GM18498 (cell line): ENCODE measurements around the gene ATP10A.

Source experiments
- ATAC-seq: cut with Tn5 transposase; IDR thresholded peaks from one replicate; pipeline ENCODE4 v1.9.1; 2021; ENCODE audit warnings: mild to moderate bottlenecking, moderate library complexity; ENCODE audit not compliant: unreplicated experiment

ATP10A gene

DNA sequence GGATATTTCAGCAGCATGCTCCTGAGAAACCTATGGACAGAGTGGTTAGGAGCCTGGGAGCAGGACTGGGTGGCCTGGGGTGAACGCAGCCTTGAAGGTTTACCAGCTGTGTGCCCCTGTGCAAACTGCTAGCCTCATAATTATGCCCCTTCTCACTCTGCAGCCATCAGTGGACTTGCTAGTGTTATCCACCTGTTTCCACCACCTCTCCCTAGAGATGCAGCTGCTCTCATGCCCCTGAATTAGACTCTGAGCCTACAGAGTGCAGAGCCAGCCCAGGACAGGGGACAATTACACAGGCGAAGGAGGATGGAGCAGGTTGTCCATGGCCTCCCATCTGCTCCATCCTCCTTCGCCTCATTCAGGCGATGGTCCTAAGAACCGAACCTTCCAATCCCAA is 175.9 kb downstream of the ATP10A start:
- ATAC-seq = no peak

GRCh38 chr15:25686780-25687179 is 176.3 kb downstream of the ATP10A start:
- no peak for ATAC-seq

- ATAC-seq = no peak
Observed at GRCh38 chr15:25684521-25685431, 178.4 kb downstream of the ATP10A start.

DNA sequence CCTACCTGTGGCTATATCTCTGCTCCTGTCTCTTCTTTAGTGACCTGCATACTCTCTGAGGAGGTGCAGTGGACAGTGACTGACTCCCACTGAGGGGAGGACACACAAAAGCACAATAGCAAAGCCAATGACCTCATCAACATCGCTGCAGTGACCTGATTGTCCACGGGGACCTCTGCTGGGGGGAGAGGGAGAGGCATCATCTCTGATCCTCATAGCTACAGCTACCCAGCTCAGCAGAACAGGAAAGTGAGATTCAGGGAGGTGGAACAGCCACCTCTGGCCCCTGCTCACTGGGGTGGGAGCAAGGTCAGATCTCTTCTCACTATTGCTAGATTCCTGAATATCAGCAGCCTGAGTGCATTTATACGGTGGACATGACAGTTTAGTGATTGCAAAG is 179.2 kb downstream of the ATP10A start:
- ATAC-seq = no peak

DNA sequence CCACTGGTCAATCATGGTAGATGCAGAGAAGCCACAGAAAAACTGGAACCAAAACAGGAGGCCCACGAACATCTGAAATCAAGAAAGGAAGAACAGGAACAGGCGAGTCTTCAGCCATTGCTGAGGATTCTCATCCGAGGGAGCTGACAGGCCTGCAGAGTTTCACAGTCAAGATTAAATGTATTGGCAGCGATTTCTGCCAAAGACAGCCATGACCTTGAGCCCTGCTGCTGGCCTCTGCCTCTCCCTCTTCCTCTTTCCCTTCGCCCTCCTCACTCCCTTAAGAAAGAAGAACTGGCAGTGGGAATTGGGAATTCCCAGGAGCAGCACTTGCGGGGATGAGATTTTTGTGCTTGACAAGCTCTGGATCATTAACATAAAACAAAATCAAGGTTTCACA is 179.7 kb downstream of the ATP10A start:
- ATAC-seq = no peak

- no peak for ATAC-seq
Observed at GRCh38 chr15:25682340-25682739, 180.8 kb downstream of the ATP10A start.

- ATAC-seq = no peak
Observed at GRCh38 chr15:25680686-25681025, 182.5 kb downstream of the ATP10A start.

- no peak for ATAC-seq
Observed at GRCh38 chr15:25679964-25680685, 183.0 kb downstream of the ATP10A start.

DNA sequence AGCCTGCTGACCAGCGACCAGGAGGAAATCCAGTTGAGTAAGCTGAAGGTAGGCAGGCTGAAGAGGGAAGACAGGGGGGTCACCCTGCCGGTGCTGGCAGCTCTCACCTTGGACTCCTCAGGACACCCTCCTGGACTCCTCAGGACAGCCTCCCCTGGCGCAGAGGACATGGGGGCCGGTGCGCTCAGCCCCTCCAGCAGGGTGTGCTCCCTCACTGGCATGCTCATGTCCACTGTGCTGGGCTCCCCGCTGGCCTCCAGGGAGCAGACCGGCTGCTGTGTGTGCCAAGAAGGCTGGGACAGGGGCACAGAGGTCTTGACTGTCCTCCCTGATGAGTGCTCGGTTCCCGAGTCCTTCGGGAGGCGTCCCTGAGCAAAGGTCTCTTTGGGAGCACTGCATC is 183.6 kb downstream of the ATP10A start:
- ATAC-seq = no peak

- no peak for ATAC-seq
Observed at GRCh38 chr15:25678500-25678855, 184.6 kb downstream of the ATP10A start.

DNA sequence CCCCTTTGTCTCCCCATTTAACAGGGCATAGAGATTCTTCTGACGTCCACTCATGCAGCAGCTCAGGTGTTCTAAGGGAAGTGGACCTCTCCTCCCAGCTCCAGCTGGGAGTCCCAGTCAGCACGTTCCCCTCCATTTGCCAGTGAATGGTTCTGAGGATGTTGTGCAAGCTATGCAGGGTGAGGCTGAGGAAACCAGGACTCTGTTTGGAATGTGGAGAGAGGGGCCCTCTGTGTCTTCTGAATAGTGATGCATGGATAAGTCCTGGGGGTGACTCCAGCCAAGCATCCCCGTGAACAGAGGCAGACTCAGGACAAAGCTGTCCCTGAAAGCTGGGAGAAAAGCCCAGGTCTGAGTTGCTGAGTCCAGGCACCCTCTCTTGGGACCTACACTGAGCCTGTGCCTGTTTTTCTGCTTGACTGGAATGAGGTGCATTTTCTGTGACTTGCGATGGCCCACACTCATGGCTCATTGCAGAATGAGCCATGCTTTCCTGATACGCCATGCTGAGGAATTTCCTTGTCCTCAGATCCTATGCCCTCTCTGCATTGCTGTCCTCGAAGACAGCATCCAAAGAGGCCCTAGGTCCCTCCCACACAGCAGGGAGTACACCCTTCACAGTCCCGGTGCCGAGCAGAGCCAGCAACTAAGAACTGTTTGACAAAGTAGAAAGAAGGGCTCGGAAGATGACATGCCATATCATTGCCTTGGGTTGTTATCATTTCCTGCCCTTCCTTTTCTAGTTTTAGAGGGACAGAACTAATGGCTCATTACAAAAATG is 185.2 kb downstream of the ATP10A start:
- no peak for ATAC-seq

DNA sequence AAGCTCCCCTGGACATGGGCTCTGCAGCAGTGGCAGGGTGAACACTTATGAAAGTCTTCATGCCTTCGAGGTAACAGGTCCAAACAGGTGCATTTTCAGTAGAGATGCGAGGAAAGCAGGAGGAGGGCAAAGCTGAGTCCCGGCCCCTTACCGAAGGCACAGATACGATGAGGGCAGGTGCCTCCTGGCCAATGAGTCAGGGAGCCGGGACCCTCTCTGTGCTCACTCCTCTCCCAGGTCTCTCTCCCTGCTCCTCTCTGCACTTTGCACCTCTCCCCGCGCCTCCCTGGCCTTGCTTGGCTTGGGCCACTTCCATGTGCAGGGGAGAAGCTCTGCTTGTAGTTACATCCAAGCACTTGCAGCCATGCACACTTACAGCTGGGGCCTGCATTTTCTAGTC is 187.1 kb downstream of the ATP10A start:
- ATAC-seq = no peak

- ATAC-seq = no peak
Observed at GRCh38 chr15:25675396-25675795, 187.7 kb downstream of the ATP10A start.

GRCh38 chr15:25674913-25675312 is 188.2 kb downstream of the ATP10A start:
- ATAC-seq = no peak

DNA sequence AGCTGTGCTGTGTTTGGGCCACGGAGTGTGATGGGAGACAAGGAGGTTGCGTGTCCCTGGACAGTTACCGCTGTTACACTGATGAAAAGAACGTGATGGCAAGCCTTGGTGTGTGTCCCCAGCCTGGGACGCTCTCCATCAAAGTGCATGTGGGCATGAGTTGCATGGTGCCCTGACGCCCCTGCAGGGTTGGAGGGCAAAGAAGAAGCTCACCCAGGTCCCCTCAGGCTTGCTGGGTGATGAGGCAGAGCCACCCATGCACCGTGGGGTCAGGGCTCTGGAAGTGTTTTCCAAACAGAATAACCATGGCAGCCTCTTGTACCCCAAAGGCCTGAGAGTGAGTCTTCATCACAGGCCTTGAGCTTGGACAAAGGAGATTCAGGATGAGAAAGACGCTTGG is 189.2 kb downstream of the ATP10A start:
- no peak for ATAC-seq

- no peak for ATAC-seq
Observed at GRCh38 chr15:25673351-25673750, 189.8 kb downstream of the ATP10A start.

DNA sequence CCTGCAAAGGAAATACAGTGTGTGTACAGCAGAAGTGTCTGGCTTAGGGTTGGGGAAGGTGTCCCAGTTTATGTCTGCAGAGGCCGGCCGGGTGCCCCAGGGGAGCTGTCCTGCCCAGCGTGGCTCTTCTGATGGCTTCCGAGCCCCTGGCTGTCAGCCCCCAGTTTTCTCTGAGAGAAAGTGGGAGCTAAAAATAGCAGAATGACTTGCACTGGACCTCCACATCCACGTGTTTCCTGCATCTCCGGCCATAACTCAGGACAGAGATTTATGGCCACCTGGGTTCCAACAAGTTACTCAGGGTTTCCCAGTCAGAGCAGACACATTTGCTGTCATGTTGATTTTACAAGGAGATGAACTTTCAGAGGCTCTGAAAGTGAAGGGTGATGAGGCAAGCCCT is 192.0 kb downstream of the ATP10A start:
- ATAC-seq = no peak

DNA sequence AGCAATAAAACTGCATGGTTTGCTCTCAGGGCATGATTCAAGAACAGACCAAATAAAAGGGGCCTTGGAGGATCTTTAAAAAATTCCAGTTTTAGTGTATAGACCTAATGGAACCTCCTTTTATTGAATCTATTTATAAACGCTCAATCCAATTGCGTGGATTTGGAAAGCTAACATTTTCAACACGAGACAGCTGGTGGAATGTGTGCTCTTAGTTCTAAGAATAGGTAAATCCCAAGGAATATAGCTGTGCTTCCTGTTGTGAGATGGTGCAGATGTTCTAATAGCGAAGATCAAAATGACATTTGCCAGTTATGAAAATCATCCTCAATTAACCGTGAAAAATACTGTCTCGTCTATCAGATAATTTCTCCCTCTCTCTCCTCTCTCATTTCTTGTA is 192.5 kb downstream of the ATP10A start:
- no peak for ATAC-seq

DNA sequence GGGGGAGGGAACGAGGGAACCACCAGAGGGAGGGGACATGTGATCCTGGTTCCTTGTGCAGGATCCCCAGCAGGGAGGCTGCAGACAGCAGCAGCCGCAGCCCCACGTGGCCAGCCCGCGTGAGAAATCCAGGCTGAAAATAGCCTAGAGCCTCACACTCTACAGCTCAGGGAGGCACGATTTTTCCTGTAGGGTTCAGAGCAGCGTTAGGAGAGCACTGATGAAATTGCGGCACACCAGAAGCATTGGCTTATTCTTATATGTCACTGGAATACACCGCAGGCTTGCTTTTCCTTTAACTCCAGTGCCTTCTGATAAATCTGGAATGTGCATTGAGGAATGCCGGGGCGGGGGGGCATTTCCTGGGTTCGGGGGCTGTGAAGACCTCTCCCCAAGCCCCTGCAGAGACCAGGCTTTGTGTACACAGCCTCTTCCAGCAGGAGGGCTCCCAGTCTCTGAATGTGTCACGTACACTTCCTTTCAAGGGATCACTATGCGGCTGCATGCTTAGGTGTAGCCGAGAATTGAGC is 193.0 kb downstream of the ATP10A start:
- ATAC-seq = no peak

DNA sequence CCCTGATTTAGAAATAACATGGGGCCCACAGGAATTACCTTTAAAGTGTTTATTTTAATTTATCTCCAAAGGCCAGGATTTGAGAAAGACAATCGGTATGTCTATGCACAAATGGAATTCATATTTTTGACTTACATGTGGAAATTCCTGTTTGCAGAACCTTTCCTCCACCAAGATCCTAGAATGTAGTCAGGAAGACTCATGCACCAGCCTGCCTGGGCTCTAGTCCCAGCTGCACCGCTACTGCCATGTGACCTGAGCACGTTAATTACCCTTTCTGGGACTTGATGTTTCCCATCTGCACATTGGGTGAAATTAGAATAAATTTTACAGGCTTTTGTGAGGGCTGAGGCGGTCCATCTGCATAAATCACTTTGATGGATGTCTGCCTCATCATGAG is 194.2 kb downstream of the ATP10A start:
- ATAC-seq = no peak

GRCh38 chr15:25668236-25668795 is 194.8 kb downstream of the ATP10A start:
- ATAC-seq = no peak
